Right ventricle myocardium superior (tissue), 1 donor: ENCODE results near the gene FYN. TPM values are rescaled to one million over a fixed set of nuclear protein-coding genes. Genes with fewer than 3 reads are reported as not detected.
A peak's percentile ranks its signal among the peaks of the same experiment; 100 is the strongest.
"Not testable (repeated sequence)": the region's sequence is repeated elsewhere in the genome, so short reads cannot be mapped to it uniquely, and the experiment has no call there.

Source experiments
- ATAC-seq: fragments of 200-7000 bp; cut with Tn5 transposase; one replicate; pipeline ENCODE4 v1.9.1; 2020; ENCODE audit warnings: mild to moderate bottlenecking; ENCODE audit not compliant: poor library complexity
- DNase-seq: peaks from one replicate; pipeline ENCODE4 v3.0.0-alpha.2; 2020
- intact Hi-C: fragments of 100-400 bp; cut with DNase I; formaldehyde crosslinking; loops from one replicate; pipeline ENCODE4 v1.11.2; 2022
- long read RNA-seq: library from polyadenylated mRNA; unstranded; transcript quantifications from one replicate; pipeline ENCODE4 v2.0.0, GENCODE V29; 2021
- total RNA-seq: library from RNA; stranded (reverse); fragmentation: NEBNext Ultra II Directional; extraction: Animal tissue kit (Norgen Biotek cat#: 25700); gene quantifications from one replicate; pipeline ENCODE4 v1.2.1, GENCODE V29; 2021
- donor health status: DM: no; HTN: yes; CAD: no; lungs with severe emphysema.

Gene FYN
- total RNA-seq = 40.6 TPM
- long read RNA-seq, transcript FYN-202 (14 exons, 3,628 nt) = major isoform, 47 of 72 reads
- long read RNA-seq, transcript FYN-205 (14 exons, 3,234 nt) = minor isoform, 5 of 72 reads
- long read RNA-seq, partial matches to known transcripts = 7 of 72 reads
- long read RNA-seq, other reads (novel, unspliced or antisense) = 13 of 72 reads

DNA sequence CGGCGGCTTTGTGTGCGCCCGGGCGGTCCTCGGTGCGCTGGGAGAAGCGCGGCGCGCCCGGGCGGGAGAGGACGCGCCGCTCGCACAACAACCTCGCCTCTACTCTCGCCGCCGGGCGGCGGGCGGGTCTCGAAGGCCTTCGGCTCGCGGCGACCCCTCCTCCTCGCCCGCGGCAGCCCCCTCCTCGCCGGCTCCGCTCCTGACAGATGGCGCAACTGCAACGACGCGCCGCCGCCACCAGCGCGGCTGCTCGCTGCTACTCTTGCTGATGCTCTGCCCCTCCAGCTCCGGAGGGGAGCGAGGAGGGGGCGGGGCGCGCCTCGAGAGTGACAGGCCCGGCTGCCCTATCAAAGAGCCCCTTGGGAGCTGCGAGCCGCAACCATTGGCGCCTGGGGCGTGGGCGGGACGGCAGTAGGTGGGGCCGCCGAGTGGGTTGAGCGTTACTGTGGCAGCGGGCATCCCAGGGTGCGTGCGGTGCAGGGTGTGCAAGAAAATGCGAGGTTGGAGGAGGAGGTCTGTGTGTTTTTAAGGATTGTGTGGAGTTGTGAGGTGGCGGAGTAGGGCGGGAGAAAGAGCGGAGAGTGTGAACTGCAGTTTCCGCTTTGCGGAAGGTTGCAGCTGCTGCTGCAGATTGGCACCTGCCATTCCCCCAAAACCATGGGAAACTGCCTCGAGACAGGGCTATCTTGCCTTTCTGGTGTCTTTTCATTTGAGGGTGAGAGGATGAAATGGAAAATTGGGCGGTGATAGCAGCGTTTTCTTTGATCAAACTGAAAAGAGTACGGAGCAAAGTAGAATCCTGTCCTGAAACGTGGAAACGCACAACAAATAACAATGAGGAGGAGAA lies at the start of gene FYN:
TSS of gene FYN (minus strand) at position 275 of the 847 bp plus-strand sequence. CDS start 153,401 bp downstream, outside the sequence.
- ATAC-seq (peak; percentile 99), DNase-seq (peak; percentile 99)
- intact Hi-C loops = loop anchor here (2.0 to 10.0 kb wide), 2 partner anchors 121 to 163 kb away; no protein-coding TSS in a partner anchor

DNA sequence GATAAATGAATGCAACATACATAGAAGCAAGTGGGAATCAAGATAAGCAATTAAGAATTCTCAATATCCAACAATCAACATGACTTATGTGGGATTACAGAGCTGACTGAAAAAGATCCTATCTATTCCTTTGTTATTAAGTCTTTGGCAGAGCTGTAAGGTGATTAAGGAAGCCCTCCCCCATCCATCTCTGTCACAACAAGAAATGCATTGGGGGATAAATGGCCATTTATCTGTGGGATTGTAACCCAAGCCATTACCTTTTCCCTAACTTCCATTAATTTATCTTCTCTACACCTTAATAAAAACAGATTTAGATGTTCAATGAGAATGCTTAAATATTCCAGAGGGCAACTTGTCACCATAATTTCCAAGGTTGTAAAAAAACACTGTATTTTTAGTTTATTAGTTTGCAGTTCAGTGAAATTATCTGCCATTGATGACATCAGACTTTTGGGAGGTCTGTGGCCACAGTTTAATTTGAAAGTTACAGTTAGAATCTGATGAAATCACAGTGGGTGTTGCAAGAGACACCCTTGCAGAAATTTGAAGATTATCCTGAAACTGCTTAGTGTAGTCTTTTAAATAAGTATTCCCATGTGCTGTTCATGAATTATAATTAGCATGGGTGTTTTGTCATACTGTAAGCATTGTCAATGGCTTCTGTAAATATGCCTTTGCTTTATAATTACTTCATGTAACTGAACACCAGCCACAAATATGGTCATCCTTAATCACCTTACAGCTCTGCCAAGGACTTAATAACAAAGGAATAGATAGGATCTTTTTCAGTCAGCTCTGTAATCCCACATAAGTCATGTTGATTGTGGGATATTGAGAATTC lies 49.4 kb upstream of the FYN start:
- ATAC-seq (no peak), DNase-seq (no peak)
- intact Hi-C loops = no loop called here

DNA sequence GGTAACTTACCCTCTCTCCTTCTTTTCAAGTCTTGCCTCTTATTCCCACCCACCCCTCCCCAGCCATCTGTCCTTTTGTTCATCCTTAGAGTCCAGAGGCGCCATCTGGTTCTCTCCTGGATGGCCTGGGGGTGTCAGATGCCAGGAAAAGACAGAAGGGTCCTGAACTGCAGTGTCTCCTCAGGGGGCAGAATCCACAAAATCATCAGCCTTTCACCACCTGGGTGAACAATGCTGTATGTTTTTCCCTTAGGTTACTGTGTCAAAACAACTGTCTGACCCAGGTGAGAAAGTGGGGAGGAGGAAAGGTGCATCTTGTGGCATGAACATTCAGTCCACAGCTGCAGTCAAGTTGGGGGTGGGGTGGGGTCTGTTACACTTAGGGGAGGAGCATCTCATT lies 47.9 kb upstream of the FYN start:
- ATAC-seq = no peak
- no peak for DNase-seq
- intact Hi-C loops = no loop called here

DNA sequence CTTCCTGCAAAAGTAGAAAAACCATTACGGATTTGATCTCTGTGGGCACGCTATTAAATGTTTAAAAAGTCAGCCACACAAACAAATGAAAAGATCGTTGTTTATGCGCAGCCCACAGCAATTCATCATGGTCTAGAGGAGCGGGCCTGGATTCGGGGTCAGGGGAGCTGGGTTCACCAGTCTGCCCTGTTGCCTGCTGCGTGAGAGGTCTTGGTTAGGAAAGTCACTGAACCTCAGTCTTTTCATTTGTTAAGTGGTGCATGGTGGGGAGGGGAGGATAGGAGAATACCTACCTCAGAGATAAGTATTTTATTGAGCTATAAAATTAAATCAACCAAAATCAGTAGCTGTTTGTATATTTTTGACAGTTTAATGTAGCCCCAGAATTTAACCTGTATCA lies 47.3 kb upstream of the FYN start:
- intact Hi-C loops = no loop called here
- ATAC-seq = no peak

DNA sequence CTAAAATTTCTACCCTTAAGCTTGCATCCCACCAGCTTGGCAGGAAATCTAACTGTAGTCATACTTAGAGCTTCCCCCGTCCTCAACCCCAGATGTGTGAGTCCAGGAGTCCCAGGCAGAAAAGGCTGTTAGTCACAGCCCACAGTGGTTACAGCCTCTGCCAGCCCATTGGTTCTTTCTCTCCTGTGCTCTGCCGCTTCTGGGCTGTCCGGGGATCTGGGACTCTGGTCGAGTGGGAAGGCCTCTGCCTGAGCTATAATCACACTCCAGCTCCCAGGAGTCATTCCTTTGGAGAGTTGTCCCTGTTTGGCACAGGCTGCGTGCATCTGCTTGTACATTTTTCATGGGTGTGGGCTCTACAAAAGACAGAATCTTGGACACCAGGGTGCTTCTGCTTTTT lies 45.6 kb upstream of the FYN start:
- DNase-seq (peak; percentile 52), ATAC-seq (peak; percentile 55)
- intact Hi-C loops = no loop called here

More for the DNA sequence above, 47.3 kb upstream of the FYN start:
- no peak for DNase-seq

DNA sequence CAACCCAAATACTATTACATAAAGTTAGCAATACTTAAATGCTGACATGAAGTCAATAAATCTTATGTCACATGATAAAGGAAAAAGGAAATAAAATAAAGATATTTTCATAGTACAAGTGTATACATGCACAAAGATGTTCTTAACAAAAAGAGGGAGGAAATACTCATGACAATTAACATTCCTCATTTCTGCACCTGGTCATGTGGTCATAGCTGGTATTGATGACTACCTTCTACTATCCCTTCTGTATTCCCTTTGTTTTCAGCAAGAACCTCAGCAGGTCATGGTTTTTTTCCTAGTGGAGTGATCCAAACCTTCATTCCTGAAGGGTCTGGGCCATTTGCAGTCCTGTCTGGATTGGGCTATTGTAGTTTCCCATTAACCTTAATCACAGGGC lies 43.5 kb upstream of the FYN start:
- no peak for ATAC-seq
- intact Hi-C loops = no loop called here
- DNase-seq = no peak

DNA sequence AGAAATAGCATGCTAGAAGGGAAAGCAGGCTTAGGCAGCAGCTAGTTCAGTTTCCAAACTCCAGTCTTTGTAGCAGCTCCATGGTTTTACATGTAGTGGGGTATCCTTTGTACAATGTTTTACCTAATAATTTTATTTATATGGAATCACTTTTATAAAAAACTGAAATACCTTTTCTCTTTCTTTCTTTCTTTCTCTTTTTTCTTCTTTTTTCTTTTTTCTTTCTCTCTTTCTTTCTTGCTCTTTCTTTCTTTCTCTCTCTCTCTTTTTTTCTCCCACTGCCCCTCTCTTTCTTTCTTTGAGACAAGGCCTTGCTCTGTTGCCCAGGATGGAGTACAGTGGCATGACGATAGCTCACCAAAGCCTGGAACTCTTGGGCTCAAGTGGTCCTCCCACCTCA lies 41.4 kb upstream of the FYN start:
- intact Hi-C loops = no loop called here
- no peak for ATAC-seq
- DNase-seq = no peak

DNA sequence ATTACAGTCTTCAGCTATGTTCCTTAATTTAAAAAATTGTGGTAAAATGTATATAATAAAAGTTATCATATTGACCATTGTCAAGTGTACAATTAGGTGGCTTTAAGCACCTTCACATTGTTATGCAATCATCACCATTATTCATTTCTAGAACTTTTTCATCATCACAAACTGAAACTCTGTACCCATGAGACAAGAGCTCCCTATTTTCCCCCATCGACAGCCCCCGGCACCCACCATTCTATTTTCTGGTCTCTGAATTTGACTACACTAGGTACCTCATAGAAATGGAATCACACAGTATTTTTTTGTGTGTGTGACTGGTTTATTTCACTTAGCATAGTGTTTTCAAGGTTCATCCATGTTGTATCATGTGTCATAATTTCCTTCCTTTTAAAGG lies 39.7 kb upstream of the FYN start:
- ATAC-seq = no peak
- DNase-seq = no peak
- intact Hi-C loops = no loop called here

DNA sequence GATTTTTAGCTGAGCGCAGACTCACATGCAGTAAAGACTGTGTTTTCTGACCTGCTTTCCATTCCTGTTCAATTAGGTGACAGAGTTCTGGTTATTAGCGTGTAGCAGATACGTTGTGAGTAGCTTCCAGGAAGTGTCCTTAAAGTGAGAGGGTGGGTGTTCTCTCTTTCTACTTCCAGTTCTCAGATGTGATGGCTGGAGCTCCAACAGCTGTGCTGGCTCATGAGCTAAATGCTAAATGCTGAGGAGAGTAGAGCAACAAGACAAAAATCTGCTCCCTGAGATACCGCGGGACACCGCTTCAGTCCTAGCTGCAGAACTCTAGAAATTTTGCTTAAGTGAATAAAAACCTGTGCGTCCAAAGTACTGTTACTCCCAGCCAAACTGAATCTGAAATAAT lies 38.2 kb upstream of the FYN start:
- intact Hi-C loops = no loop called here
- DNase-seq (no peak), ATAC-seq (no peak)

DNA sequence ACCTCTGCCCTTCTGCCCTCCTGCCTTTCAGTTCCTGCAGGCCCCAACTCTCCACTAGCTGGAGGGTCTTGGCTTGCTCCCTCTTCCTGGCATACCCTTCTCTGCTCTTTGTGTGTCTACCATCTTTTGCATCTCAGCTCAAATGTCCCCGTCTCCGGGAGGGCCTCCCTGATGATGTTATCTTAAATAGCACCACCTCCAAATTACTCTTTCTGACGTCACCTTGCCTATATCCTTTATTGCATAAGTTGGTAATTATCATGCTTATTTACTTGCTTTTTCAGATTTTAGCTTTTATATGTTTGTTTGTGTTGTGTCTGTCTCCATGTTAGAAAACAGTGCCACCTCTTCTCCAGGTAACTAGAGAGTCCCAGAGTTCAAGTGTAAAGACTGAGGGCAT lies 36.0 kb upstream of the FYN start:
- DNase-seq (no peak), ATAC-seq (no peak)
- intact Hi-C loops = no loop called here

DNA sequence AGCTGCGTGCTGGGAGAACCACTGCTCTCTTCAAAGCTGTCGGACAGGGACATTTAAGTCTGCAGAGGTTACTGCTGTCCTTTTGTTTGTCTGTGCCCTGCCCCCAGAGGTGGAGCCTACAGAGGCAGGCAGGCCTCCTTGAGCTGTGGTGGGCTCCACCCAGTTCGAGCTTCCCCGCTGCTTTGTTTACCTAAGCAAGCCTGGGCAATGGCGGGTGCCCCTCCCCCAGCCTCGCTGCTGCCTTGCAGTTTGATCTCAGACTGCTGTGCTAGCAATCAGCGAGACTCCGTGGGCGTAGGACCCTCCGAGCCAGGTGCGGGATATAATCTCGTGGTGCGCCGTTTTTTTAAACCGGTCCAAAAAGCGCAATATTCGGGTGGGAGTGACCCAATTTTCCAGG lies 35.1 kb upstream of the FYN start:
- intact Hi-C loops, DNase-seq, ATAC-seq: not testable (repeated sequence)

DNA sequence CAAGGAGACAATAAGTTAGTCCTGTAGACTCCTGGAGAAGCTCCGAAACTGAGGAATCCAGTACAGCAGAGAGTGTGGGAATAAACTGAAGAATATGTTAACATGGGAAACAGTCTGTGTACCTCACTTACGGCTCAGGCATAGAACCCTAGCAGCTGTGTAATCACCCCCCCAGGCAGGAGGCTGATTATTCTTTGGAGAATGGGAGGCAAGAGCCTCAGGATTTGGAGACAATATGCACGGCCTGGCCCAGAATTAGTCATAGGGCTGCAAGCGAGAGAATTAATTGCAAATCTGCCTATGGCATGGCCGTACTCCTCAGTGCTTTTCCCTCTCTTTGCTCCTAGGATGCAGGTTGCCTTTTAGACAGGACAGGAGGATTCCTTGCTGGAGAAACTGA lies 27.5 kb upstream of the FYN start:
- ATAC-seq (no peak), DNase-seq (no peak)
- intact Hi-C loops = no loop called here

DNA sequence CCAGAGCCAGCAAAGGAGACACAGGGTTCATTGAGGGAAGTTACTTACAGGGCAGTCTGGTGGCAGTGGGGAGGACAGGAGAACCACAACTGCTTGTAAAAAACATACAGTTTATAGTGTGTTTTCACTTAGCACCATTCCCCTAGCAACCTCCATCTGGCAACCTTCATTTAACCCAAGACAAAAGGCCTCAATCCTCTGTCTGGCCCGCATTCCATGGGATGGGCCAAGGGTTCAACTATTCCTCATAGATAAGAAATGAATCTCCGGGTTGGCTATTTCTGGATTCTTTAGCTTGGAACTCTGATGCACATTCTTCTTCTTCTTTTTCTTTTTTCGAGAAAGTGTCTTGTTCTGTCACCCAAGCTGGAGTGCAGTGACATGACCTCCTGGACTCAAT lies 26.3 kb upstream of the FYN start:
- DNase-seq (no peak), ATAC-seq (no peak)
- intact Hi-C loops = no loop called here

DNA sequence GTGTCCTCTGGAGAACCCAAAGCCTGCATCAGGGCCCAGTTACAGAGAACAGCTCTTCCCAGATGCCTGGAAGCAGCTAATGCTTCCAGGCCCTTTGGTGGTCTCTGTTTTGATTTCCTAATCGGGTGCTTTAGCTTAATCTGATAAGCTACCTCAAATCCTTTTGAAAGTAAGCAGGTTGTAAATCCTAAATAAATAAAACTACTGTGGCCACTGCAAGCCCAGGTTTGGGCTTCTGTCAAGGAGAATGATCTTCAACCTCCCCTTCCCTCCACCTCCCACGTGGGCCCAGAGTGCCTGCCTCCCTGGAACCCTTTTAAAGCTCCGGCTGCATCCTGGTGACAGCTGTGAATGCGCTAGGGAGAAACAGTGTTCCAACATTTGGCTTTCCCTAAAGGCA lies 25.2 kb upstream of the FYN start:
- ATAC-seq (no peak), DNase-seq (no peak)
- intact Hi-C loops = no loop called here

DNA sequence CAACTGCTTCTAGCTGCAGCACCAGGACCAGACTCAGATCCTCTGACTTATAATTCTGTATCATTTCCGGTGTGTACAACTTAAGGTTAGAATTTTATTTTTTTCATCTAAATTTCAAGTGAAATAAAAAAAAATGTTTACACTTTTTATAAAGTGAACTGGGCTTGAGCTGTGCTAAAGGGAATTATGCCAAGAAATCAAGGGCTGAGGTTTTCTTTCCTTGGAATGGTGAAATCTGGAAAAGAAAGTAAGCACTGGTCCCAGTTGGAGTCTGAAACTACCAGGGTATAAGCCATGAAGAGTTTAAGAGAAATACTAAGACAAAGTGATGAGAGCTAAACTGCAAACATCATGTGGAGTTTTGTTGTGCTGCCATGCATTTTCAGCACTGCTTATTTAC lies 21.7 kb upstream of the FYN start:
- no peak for ATAC-seq
- intact Hi-C loops = no loop called here
- DNase-seq = no peak

DNA sequence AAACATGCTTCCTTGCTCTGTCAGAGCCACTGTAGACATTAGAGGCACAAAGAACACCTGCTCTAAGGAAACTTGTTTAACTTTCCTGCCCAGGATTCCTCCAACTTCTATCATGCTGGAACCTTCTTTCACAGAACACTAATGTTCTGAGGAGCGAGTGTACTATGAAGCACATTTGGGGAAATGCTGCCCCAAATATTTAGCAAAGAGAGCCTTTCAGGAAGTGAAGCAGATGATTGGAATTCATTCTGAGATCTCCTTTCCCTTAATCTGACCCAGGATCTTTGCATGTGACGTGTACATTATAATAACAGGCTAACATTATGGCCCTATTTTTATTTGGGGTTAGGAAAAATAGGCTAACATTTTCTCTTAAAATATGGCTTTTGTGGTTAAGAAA lies 21.0 kb upstream of the FYN start:
- ATAC-seq (no peak), DNase-seq (no peak)
- intact Hi-C loops = no loop called here

DNA sequence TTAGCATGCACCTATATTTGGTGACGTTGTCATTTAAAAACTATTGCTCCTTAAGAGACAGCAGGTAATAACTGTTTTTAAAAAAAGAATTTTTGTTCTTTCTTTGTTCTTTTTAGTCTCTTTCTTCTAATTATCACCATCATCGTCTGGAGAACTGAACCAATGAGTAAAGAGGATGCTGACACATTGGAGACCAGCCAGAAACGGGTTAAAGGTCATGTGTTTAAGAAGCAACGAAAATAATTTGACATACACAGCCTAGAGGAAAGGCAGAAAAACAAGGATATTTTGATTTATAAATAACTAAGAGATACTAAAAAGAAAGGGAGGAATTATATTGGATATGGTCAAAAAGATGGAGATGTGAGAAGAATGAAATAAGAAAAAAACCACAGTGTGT lies 19.2 kb upstream of the FYN start:
- ATAC-seq (no peak), DNase-seq (no peak)
- intact Hi-C loops = no loop called here

DNA sequence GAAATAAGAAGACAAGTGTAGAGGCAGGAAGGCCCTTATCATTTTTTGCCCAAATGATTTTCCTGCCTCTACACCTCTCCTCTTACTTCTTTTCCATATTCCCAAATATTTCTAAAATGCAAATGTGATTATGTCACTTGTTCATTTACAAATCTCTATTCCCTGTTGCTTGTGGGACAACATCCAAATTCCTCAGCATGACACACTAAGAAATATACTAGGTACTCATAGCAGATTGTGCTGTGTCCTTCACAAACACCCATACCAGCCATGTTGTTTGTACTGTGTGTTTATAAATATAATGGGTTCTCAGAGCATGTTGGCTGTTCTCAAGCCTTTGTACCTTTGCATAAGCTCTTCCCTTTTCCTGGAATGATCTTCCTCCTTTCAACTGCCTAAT lies 17.7 kb upstream of the FYN start:
- intact Hi-C loops = no loop called here
- DNase-seq (no peak), ATAC-seq (no peak)

DNA sequence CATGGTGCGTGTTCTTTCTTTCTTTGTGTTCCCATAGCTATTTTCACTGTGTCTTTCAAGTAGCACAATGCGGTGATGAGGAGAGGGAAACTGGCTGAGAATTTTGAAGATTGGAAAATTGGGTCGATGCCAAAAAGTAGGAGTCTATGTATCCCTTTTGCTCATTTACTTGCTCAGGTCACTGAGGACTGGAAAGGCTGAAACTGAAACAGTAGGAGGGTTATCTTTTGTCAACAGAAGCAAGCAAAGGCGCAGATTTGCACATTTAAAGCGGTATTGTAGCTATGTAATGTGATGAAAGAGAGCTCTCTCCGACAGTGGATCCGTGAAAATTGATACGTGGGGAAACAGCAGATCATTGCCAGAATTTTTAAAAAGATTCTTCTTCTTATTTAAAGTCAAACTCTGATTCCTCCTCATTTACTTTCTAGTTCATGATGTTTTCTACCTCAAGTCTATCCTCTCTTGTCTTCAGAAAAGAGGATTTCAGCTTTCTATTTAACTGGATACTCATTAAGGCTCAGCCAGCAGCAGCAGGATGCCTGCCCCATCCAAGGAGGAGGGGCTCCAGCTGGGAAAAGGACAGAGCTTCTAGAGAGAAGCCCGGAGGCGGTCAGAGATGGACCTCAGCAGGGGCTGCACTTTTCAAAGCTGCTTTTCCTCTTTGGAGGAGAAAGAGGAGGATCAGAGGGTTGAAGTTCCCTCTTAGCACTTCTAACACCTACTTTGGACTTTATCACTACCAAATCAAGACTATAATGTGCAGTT lies 15.9 kb upstream of the FYN start:
- ATAC-seq = peak; percentile 77
- intact Hi-C loops = no loop called here
- DNase-seq = peak; percentile 49
